K562 (cell line): ENCODE measurements around the gene PCDH9. TPM values are rescaled to one million over a fixed set of nuclear protein-coding genes. Genes with fewer than 3 reads are reported as not detected.

Source experiments
- ATAC-seq: fragments of 200-7000 bp; cut with Tn5 transposase; 3 replicates; pipeline ENCODE4 v1.9.1; 2020; ENCODE audit warnings: moderate library complexity
- BruUV-seq: library from RNA; stranded (reverse); fragments of 400-500 nt; replicated peaks from 2 replicates; lab custom pipeline; 2021; lab: Mats Ljungman, UMichigan
- CTCF ChIA-PET: fragments of 300-600 bp; formaldehyde crosslinking; extraction: SDS; loops from one replicate; lab custom pipeline; 2021; ENCODE audit warnings: low intra/inter-chr PET ratio; lab: Yijun Ruan, JAX
- POLR2A ChIA-PET: fragments of 300-600, 350-650 bp; sonication (Branson Sonifier 250); formaldehyde crosslinking; extraction: SDS; loops from one replicate; lab custom pipeline; 2021; ENCODE audit warnings: antibody characterized with exemption, inconsistent platforms; lab: Yijun Ruan, JAX
- DNase-seq, 4 experiments: peaks; one replicate each; pipeline versions ENCODE4 v3.0.0 to v3.0.0-alpha.2; 2011 to 2018; ENCODE audit warnings: low spot score in 3 of 4, mixed read lengths in 3 of 4; ENCODE audit errors: extremely low read depth in 1 of 4
- FAIRE-seq: peaks from 2 replicates; lab custom pipeline; 2011; peaks lifted over from hg19 to GRCh38; lab: Jason Lieb, UNC
- H2AFZ ChIP-seq: 2 replicates; pipeline ENCODE4 v1.6.0; 2011; ENCODE audit warnings: low read depth, low read length, control low read depth, inconsistent platforms
- H3K27ac ChIP-seq: fragments of 200-600 bp; 3 replicates; pipeline ENCODE4 v1.8.0; 2011; ENCODE audit warnings: low read depth, mild to moderate bottlenecking, control low read depth, inconsistent platforms, low read length, moderate library complexity, mixed read lengths; ENCODE audit errors: extremely low read depth
- H3K27me3 ChIP-seq, 2 experiments: fragments of 300-600 bp in 1 of 2; 2 replicates in 1 of 2; 3 replicates in 1 of 2; pipeline versions ENCODE4 v1.6.0 to v1.8.0; 2011; ENCODE audit warnings: inconsistent platforms in 2 of 2, low read length in 2 of 2, mild to moderate bottlenecking in 1 of 2, mixed read lengths in 1 of 2, moderate library complexity in 1 of 2; ENCODE audit not compliant: control insufficient read depth in 2 of 2, insufficient read depth in 2 of 2
- H3K36me3 ChIP-seq: fragments of 300-600 bp; 3 replicates; pipeline ENCODE4 v1.8.0; 2011; ENCODE audit warnings: mild to moderate bottlenecking, low read length, inconsistent platforms; ENCODE audit not compliant: control insufficient read depth, insufficient read depth
- H3K4me1 ChIP-seq, 2 experiments: fragments of 200-600 bp in 1 of 2; replicated peaks in 1 of 2; 2 replicates in 1 of 2; 3 replicates in 1 of 2; pipeline versions ENCODE4 v1.5.1 to v1.8.0; 2011; ENCODE audit warnings: inconsistent platforms in 2 of 2, low read length in 2 of 2, mild to moderate bottlenecking in 1 of 2, mixed read lengths in 1 of 2, moderate library complexity in 1 of 2; ENCODE audit not compliant: control insufficient read depth in 2 of 2, insufficient read depth in 2 of 2
- H3K4me2 ChIP-seq: 2 replicates; pipeline ENCODE4 v1.6.1; 2011; ENCODE audit warnings: low read length, control low read depth, inconsistent platforms, mixed read lengths; ENCODE audit not compliant: insufficient read depth
- H3K4me3 ChIP-seq: fragments of 200-600 bp; sonication (generic), shearing (Covaris generic); 2 replicates; pipeline ENCODE4 v1.5.1; 2016; ENCODE audit warnings: control low read depth, inconsistent platforms
- H3K79me2 ChIP-seq: fragments of 200-600 bp; 3 replicates; pipeline ENCODE4 v1.8.0; 2011; ENCODE audit warnings: low read length, inconsistent platforms; ENCODE audit not compliant: control insufficient read depth, insufficient read depth
- H3K9ac ChIP-seq, 2 experiments: 2 replicates each; pipeline versions ENCODE4 v1.6.0 to v1.6.1; 2011; ENCODE audit warnings: low read depth in 2 of 2, low read length in 2 of 2, control low read depth in 1 of 2, inconsistent platforms in 1 of 2, mild to moderate bottlenecking in 1 of 2, mixed read lengths in 1 of 2; ENCODE audit not compliant: insufficient read depth in 1 of 2
- H3K9me1 ChIP-seq: one replicate; pipeline ENCODE4 v1.6.0; 2011; ENCODE audit warnings: inconsistent platforms, mild to moderate bottlenecking, low read length, moderate library complexity; ENCODE audit not compliant: control insufficient read depth, insufficient read depth
- H3K9me3 ChIP-seq: replicated peaks from 2 replicates; pipeline ENCODE4 v1.5.1; 2011; ENCODE audit warnings: low read depth, low read length, inconsistent platforms; ENCODE audit not compliant: control insufficient read depth, insufficient read depth
- H4K20me1 ChIP-seq: replicated peaks from 2 replicates; pipeline ENCODE4 v1.6.1; 2011; ENCODE audit warnings: low read length, inconsistent platforms, mixed read lengths; ENCODE audit not compliant: control insufficient read depth, insufficient read depth
- CTCF ChIP-seq, 3 experiments: IDR thresholded peaks in 2 of 3; conservative IDR thresholded peaks in 1 of 3; 2 replicates each; pipeline ENCODE4 v1.5.1; 2011 to 2012; ENCODE audit warnings: low read length in 3 of 3, mild to moderate bottlenecking in 3 of 3, control low read depth in 2 of 3, improper control_type of control experiment in 1 of 3, inconsistent platforms in 1 of 3, low read depth in 1 of 3, mixed read lengths in 1 of 3, moderate library complexity in 1 of 3; ENCODE audit not compliant: insufficient read depth in 2 of 3
- FOSL1 ChIP-seq: fragments of 200-800 bp; sonication (Bioruptor generic); conservative IDR thresholded peaks from 2 replicates; pipeline ENCODE4 v1.6.1; 2016; ENCODE audit warnings: missing genetic modification characterization, missing compliant biosample characterization
- FOXK1 ChIP-seq: sonication (generic); formaldehyde crosslinking; IDR thresholded peaks from 2 replicates; pipeline ENCODE4 v1.8.0; 2022; ENCODE audit warnings: missing genetic modification reagents, mild to moderate bottlenecking, borderline replicate concordance
- SMARCB1 ChIP-seq: IDR thresholded peaks from 2 replicates; pipeline ENCODE4 v1.6.1; 2011; ENCODE audit warnings: improper control_type of control experiment, low read depth; ENCODE audit not compliant: insufficient read length
- SREBF1 ChIP-seq: fragments of 150-350 bp; IDR thresholded peaks from 2 replicates; pipeline ENCODE4 v1.6.1; 2014; ENCODE audit warnings: antibody characterized with exemption, low read depth, low read length, borderline replicate concordance
- TAL1 ChIP-seq: fragments of 450-650 bp; IDR thresholded peaks from 2 replicates; pipeline ENCODE4 v1.6.1; 2016; ENCODE audit warnings: mild to moderate bottlenecking
- TARDBP ChIP-seq: fragments of 450-650 bp; IDR thresholded peaks from 2 replicates; pipeline ENCODE4 v1.6.1; 2016
- ZNF12 ChIP-seq: sonication (generic); formaldehyde crosslinking; IDR thresholded peaks from 2 replicates; pipeline ENCODE4 v1.4.0; 2020; ENCODE audit warnings: mild to moderate bottlenecking, missing genetic modification reagents
- ZNF23 ChIP-seq: fragments of 250-450 bp; sonication (Bioruptor Pico); IDR thresholded peaks from 2 replicates; pipeline ENCODE4 v1.4.0; 2020; ENCODE audit warnings: mild to moderate bottlenecking
- WGBS: fragments of 100-300 bp; shearing (Covaris generic); methylation state at CpG from one replicate; pipeline ENCODE4 v1.1.6; 2016; ENCODE audit warnings: low coverage, mixed read lengths; ENCODE audit not compliant: insufficient coverage; ENCODE audit errors: missing lambda C conversion rate; 5-methylcytosine and 5-hydroxymethylcytosine counted together
- in situ Hi-C: fragments of 300-500 bp; cut with MboI; formaldehyde crosslinking; loops from 4 replicates; pipeline ENCODE4 v1.15.0; 2018; ENCODE audit warnings: inconsistent platforms, mixed read lengths
- intact Hi-C: fragments of 100-400 bp; cut with micrococcal nuclease; formaldehyde crosslinking; loops from 2 replicates; pipeline ENCODE4 v1.14.2; 2022
- polyA plus RNA-seq, 8 experiments: library from polyadenylated mRNA; depleted of rRNA in 4 of 8; stranded (reverse) in 5 of 8; unstranded in 3 of 8; fragments of >200 nt; fragmentation: Nextera tagmentation in 2 of 8; fragmentation: Illumina TruSeq in 1 of 8; extraction: Ambion mirVana in 2 of 8; extraction: Trizol in 1 of 8; gene quantifications; 2 replicates each; pipeline versions ENCODE4 v1.2.1 to v1.2.3, GENCODE V29; 2011 to 2014; ENCODE audit warnings: inconsistent platforms in 1 of 8, missing spikeins in 1 of 8
- total RNA-seq, 7 experiments: library from RNA; depleted of rRNA in 6 of 7; stranded (reverse); fragments of >200 nt in 6 of 7; fragmentation: Illumina TruSeq in 2 of 7; extraction: Trizol in 2 of 7; gene quantifications; 2 replicates each; pipeline versions ENCODE4 v1.2.1 to v1.2.3, GENCODE V29; 2011 to 2021; ENCODE audit warnings: low replicate concordance in 1 of 7
- TF ChIP-seq, protein P1 (sequence below): fragments of 450-650 bp; IDR thresholded peaks from 2 replicates; pipeline ENCODE4 v1.6.1; 2018; ENCODE audit not compliant: partially characterized antibody
- TF ChIP-seq, protein P2 (sequence below): fragments of 450-650 bp; IDR thresholded peaks from 2 replicates; pipeline ENCODE4 v1.6.1; 2018; ENCODE audit warnings: mild to moderate bottlenecking, low read depth; ENCODE audit not compliant: partially characterized antibody
- TF ChIP-seq, protein P3 (sequence below): sonication (generic); formaldehyde crosslinking; IDR thresholded peaks from 2 replicates; pipeline ENCODE4 v1.8.0; 2022; ENCODE audit warnings: missing genetic modification reagents, mild to moderate bottlenecking, moderate library complexity, borderline replicate concordance

PCDH9 gene
- total and polyA plus RNA-seq, 9 of the 15 experiments (the other 6 are each of a cell fraction or from before 2014, with no cell fraction given): 1.1 to 6.7 (median 4.9) TPM

- Histone ChIP-seq H4K20me1 (no peaks in the 10 kb centered on the region), H3K27me3 (no peaks in the 10 kb centered on the region), H3K9me1 (no peaks in the 10 kb centered on the region), H3K4me1 (no peaks in the 10 kb centered on the region), H3K79me2 (no peaks in the 10 kb centered on the region), H3K4me2 (no peak overlapping the region), H3K9me3 (no peaks in the 10 kb centered on the region), H3K27ac (no peak overlapping the region), H3K4me3 (no peak overlapping the region), H3K36me3 (no peaks in the 10 kb centered on the region), H3K9ac (no peak overlapping the region), H2AFZ (no peak overlapping the region)
- BruUV-seq: no TSS peak
- ATAC-seq (no peak), DNase-seq (no peak), FAIRE-seq (no peak)
- WGBS: 33% methylated on average over 1 of the region's 1 CpG
- in situ Hi-C loops: no loop called here
- POLR2A ChIA-PET: no interaction called here
- intact Hi-C loops: no loop called here
- CTCF ChIA-PET: no interaction called here
- TF ChIP-seq ZNF23 (CRISPR knock-in tag) (no peak), FOXK1 (CRISPR knock-in tag) (no peak), TARDBP (no peak), SMARCB1 (no peak), ZNF12 (CRISPR knock-in tag) (no peak), CTCF (IDR thresholded peaks at IDR 0.05 in 2 of 3, conservative IDR thresholded peaks at IDR 0.05 in 1 of 3; ENCODE audit: insufficient read depth in 2 of 3, low read depth in 1 of 3, low read length in 3 of 3) (no peak), FOSL1 (tag) (no peak), TAL1 (no peak), SREBF1 (no peak)
- TF ChIP-seq, protein P1, sequence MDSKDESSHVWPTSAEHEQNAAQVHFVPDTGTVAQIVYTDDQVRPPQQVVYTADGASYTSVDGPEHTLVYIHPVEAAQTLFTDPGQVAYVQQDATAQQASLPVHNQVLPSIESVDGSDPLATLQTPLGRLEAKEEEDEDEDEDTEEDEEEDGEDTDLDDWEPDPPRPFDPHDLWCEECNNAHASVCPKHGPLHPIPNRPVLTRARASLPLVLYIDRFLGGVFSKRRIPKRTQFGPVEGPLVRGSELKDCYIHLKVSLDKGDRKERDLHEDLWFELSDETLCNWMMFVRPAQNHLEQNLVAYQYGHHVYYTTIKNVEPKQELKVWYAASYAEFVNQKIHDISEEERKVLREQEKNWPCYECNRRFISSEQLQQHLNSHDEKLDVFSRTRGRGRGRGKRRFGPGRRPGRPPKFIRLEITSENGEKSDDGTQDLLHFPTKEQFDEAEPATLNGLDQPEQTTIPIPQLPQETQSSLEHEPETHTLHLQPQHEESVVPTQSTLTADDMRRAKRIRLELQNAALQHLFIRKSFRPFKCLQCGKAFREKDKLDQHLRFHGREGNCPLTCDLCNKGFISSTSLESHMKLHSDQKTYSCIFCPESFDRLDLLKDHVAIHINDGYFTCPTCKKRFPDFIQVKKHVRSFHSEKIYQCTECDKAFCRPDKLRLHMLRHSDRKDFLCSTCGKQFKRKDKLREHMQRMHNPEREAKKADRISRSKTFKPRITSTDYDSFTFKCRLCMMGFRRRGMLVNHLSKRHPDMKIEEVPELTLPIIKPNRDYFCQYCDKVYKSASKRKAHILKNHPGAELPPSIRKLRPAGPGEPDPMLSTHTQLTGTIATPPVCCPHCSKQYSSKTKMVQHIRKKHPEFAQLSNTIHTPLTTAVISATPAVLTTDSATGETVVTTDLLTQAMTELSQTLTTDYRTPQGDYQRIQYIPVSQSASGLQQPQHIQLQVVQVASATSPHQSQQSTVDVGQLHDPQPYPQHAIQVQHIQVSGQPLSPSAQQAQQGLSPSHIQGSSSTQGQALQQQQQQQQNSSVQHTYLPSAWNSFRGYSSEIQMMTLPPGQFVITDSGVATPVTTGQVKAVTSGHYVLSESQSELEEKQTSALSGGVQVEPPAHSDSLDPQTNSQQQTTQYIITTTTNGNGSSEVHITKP: no peak
- TF ChIP-seq, protein P2, sequence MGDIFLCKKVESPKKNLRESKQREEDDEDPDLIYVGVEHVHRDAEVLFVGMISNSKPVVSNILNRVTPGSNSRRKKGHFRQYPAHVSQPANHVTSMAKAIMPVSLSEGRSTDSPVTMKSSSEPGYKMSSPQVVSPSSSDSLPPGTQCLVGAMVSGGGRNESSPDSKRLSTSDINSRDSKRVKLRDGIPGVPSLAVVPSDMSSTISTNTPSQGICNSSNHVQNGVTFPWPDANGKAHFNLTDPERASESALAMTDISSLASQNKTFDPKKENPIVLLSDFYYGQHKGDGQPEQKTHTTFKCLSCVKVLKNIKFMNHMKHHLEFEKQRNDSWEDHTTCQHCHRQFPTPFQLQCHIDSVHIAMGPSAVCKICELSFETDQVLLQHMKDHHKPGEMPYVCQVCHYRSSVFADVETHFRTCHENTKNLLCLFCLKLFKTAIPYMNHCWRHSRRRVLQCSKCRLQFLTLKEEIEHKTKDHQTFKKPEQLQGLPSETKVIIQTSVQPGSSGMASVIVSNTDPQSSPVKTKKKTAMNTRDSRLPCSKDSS: no peak
- TF ChIP-seq, protein P3, sequence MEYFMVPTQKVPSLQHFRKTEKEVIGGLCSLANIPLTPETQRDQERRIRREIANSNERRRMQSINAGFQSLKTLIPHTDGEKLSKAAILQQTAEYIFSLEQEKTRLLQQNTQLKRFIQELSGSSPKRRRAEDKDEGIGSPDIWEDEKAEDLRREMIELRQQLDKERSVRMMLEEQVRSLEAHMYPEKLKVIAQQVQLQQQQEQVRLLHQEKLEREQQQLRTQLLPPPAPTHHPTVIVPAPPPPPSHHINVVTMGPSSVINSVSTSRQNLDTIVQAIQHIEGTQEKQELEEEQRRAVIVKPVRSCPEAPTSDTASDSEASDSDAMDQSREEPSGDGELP: no peak
Measured at GRCh38 chr13:66807251-66807650, 422.9 kb downstream of the PCDH9 start.
